Panc1 (cell line): ENCODE results near the gene SF3A2. TPM values are rescaled to one million over a fixed set of nuclear protein-coding genes. Genes with fewer than 3 reads are reported as not detected.

ENCODE experiments used
- ATAC-seq: fragments of 200-7000 bp; cut with Tn5 transposase; 2 replicates; pipeline ENCODE4 v1.9.1; 2020; ENCODE audit warnings: mild to moderate bottlenecking, moderate library complexity
- BruUV-seq: library from RNA; stranded (reverse); fragments of 400-500 nt; replicated peaks from 2 replicates; lab custom pipeline; 2021; lab: Mats Ljungman, UMichigan
- CTCF ChIA-PET: fragments of 300-600 bp; sonication (Branson Sonifier 250); formaldehyde crosslinking; loops from one replicate; lab custom pipeline; 2022; ENCODE audit warnings: antibody characterized with exemption; lab: Charles Lee
- POLR2A ChIA-PET: fragments of 300-600 bp; sonication (Branson Sonifier 250); formaldehyde crosslinking; loops from one replicate; lab custom pipeline; 2022; ENCODE audit warnings: antibody characterized with exemption; lab: Charles Lee
- DNase-seq: peaks from one replicate; pipeline ENCODE4 v3.0.0-alpha.2; 2010; ENCODE audit warnings: low read depth, low spot score
- H3K27ac ChIP-seq: 2 replicates; pipeline ENCODE4 v1.5.1; 2011; ENCODE audit warnings: mild to moderate bottlenecking, low read length, inconsistent platforms
- H3K27me3 ChIP-seq: fragments of 200-500 bp; sonication (Bioruptor generic); 2 replicates; pipeline ENCODE4 v1.6.0; 2014; ENCODE audit warnings: low read length, inconsistent platforms; ENCODE audit not compliant: control insufficient read depth, insufficient read depth
- H3K36me3 ChIP-seq: fragments of 200-500 bp; sonication (Bioruptor generic); 2 replicates; pipeline ENCODE4 v1.5.1; 2014; ENCODE audit warnings: inconsistent platforms, mild to moderate bottlenecking, low read length, moderate library complexity; ENCODE audit not compliant: control insufficient read depth, insufficient read depth
- H3K4me1 ChIP-seq: 2 replicates; pipeline ENCODE4 v1.5.1; 2011; ENCODE audit warnings: inconsistent platforms, mild to moderate bottlenecking, low read length, moderate library complexity; ENCODE audit not compliant: control insufficient read depth, insufficient read depth
- H3K4me3 ChIP-seq, 2 experiments: 2 replicates each; pipeline ENCODE4 v1.5.1; 2011 to 2012; ENCODE audit warnings: low read depth in 2 of 2, low read length in 2 of 2, mild to moderate bottlenecking in 2 of 2, inconsistent platforms in 1 of 2, moderate library complexity in 1 of 2
- H3K9me3 ChIP-seq: fragments of 200-500 bp; sonication (Bioruptor generic); 2 replicates; pipeline ENCODE4 v1.5.1; 2014; ENCODE audit warnings: low read depth, mild to moderate bottlenecking, inconsistent platforms, low read length, moderate library complexity; ENCODE audit not compliant: control insufficient read depth, insufficient read depth
- POLR2AphosphoS5 ChIP-seq: IDR thresholded peaks from 2 replicates; pipeline ENCODE4 v1.6.1; 2012; ENCODE audit warnings: mild to moderate bottlenecking, low read depth, low read length, moderate library complexity
- SIN3A ChIP-seq: IDR thresholded peaks from 2 replicates; pipeline ENCODE4 v1.6.1; 2012; ENCODE audit warnings: low read depth, mild to moderate bottlenecking, low read length, moderate library complexity, borderline replicate concordance; ENCODE audit not compliant: insufficient read depth
- TCF7L2 ChIP-seq: IDR thresholded peaks from 2 replicates; pipeline ENCODE4 v1.6.1; 2011; ENCODE audit warnings: mild to moderate bottlenecking, low read depth, low read length, inconsistent platforms
- in situ Hi-C: cut with HindIII; loops from 2 replicates; pipeline ENCODE4 v1.10.0; 2016; ENCODE audit warnings: low sequenced_read_pairs, low pct_unique_long_range_greater_than_20kb
- intact Hi-C: fragments of 100-400 bp; cut with micrococcal nuclease; formaldehyde crosslinking; loops from one replicate; pipeline ENCODE4 v1.10.0; 2022; ENCODE audit not compliant: unreplicated experiment
- total RNA-seq: library from RNA; stranded (reverse); gene quantifications from one replicate; pipeline ENCODE4 v1.2.1, GENCODE V29; 2021; ENCODE audit not compliant: unreplicated experiment
- TF ChIP-seq, protein P1 (sequence below), 2 experiments: IDR thresholded peaks; 2 replicates each; pipeline ENCODE4 v1.6.1; 2011 to 2012; ENCODE audit warnings: low read depth in 2 of 2, control low read depth in 1 of 2, low read length in 1 of 2, mild to moderate bottlenecking in 1 of 2, moderate library complexity in 1 of 2; ENCODE audit not compliant: insufficient read depth in 1 of 2
- TF ChIP-seq, protein P2 (sequence below): fragments of 450-650 bp; IDR thresholded peaks from 2 replicates; pipeline ENCODE4 v1.5.1; 2017; ENCODE audit warnings: mild to moderate bottlenecking

SF3A2 gene
- total RNA-seq, 1 experiment from 2014 or later, result 103 TPM

DNA sequence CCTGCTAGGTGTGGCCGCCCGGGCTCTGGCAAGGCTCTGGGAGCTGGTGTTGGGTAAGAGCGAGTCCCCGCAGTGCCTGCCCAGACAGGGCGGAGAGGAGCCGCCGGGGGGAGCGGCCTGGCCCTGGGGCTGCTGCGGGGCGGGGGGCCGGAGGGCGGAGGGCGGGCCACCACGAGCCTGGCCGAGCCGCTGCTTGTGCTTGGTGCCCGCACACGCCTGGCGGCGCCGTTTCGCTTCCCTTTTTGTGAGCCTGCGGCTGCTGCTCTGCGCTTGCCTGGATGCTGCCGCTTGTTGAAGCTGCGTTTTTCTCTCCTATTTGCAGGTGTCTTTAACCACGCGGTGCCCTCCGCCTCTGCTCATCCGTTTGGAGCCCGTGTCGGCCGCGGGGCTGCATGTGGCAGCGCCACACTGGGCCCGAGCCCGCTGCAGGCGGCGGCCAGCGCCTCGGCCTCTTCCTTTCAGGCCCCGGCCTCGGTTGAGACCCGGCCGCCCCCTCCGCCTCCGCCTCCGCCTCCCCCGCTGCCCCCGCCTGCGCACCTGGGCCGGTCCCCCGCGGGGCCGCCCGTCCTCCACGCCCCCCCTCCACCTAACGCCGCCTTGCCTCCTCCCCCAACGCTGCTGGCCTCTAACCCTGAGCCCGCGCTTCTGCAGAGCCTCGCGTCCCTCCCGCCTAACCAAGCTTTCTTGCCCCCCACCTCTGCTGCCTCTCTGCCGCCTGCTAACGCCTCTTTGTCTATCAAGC lies 9.0 kb upstream of the SF3A2 start:
- H3K9me3 ChIP-seq, result no peaks in the 10 kb centered on the region
- no peak for DNase-seq
- in situ Hi-C loops, result no loop called here
- H3K4me1 ChIP-seq, result peaks cover 3% of the 10 kb centered on the region; the same call in 1 of the 2 replicates
- no TSS peak for BruUV-seq
- ChIA-PET POLR2A (no interaction called here), CTCF (interaction anchor here (0.6 kb wide), 1 partner anchor 118 kb away, joined by 3 read pairs; no protein-coding TSS in a partner anchor)
- no peak overlapping the region for H3K27ac ChIP-seq
- ATAC-seq, result no peak
- no peaks in the 10 kb centered on the region for H3K36me3 ChIP-seq
- H3K27me3 ChIP-seq, result no peaks in the 10 kb centered on the region
- TF ChIP-seq SIN3A (no peak), POLR2AphosphoS5 (no peak), TCF7L2 (no peak)
- TF ChIP-seq, protein P1, sequence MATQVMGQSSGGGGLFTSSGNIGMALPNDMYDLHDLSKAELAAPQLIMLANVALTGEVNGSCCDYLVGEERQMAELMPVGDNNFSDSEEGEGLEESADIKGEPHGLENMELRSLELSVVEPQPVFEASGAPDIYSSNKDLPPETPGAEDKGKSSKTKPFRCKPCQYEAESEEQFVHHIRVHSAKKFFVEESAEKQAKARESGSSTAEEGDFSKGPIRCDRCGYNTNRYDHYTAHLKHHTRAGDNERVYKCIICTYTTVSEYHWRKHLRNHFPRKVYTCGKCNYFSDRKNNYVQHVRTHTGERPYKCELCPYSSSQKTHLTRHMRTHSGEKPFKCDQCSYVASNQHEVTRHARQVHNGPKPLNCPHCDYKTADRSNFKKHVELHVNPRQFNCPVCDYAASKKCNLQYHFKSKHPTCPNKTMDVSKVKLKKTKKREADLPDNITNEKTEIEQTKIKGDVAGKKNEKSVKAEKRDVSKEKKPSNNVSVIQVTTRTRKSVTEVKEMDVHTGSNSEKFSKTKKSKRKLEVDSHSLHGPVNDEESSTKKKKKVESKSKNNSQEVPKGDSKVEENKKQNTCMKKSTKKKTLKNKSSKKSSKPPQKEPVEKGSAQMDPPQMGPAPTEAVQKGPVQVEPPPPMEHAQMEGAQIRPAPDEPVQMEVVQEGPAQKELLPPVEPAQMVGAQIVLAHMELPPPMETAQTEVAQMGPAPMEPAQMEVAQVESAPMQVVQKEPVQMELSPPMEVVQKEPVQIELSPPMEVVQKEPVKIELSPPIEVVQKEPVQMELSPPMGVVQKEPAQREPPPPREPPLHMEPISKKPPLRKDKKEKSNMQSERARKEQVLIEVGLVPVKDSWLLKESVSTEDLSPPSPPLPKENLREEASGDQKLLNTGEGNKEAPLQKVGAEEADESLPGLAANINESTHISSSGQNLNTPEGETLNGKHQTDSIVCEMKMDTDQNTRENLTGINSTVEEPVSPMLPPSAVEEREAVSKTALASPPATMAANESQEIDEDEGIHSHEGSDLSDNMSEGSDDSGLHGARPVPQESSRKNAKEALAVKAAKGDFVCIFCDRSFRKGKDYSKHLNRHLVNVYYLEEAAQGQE (IDR thresholded peaks at IDR 0.05; ENCODE audit: insufficient read depth in 1 of 2, low read depth in 2 of 2, low read length in 1 of 2), result no peak
- TF ChIP-seq, protein P2, sequence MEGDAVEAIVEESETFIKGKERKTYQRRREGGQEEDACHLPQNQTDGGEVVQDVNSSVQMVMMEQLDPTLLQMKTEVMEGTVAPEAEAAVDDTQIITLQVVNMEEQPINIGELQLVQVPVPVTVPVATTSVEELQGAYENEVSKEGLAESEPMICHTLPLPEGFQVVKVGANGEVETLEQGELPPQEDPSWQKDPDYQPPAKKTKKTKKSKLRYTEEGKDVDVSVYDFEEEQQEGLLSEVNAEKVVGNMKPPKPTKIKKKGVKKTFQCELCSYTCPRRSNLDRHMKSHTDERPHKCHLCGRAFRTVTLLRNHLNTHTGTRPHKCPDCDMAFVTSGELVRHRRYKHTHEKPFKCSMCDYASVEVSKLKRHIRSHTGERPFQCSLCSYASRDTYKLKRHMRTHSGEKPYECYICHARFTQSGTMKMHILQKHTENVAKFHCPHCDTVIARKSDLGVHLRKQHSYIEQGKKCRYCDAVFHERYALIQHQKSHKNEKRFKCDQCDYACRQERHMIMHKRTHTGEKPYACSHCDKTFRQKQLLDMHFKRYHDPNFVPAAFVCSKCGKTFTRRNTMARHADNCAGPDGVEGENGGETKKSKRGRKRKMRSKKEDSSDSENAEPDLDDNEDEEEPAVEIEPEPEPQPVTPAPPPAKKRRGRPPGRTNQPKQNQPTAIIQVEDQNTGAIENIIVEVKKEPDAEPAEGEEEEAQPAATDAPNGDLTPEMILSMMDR, result no peak
- no peak overlapping the region for H3K4me3 ChIP-seq
- intact Hi-C loops, result no loop called here

DNA sequence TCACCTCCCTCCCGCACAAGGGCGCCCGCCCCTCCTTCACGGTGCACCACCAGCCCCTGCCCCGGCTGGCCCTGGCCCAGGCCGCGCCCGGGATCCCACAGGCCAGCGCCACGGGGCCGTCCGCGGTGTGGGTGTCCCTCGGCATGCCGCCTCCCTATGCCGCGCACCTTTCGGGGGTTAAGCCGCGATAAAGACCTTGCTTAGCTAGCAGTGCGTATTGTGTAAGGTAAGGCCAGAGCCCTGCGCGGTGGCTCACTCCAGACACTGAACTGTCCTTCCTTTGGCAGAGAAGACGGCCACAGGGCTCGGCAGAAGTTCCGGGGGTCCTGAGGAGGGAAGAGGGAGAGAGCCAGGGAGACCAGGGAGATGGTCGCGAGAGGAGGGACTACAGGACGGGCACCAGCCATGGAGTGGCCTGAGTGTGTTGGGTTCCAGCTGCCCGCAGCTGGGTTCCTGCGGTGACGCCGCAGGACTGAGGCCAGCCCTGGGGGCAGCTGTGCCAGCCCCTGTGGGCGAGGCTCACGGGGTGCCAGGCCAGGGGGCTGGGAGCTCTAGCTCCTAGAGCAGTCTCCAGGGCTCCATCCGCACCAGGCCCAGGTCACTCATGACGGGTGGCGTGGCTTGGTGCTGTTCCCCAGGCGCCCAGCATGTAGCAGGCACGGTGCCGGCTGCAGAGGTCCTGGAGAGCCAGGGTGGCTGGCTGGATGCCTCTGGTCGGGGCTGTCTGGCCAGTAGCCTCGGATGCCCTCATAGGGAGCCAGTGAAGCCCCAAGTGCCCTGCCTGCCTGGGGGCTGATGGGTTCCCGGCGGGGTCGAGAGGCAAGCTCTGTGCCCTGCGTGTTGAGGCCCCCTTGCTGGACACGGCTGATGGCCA lies 8.2 kb upstream of the SF3A2 start:
- ChIA-PET CTCF (no interaction called here), POLR2A (interaction anchor here (0.6 kb wide), 1 partner anchor 66 kb away, joined by 9 read pairs; no protein-coding TSS in a partner anchor)
- Histone ChIP-seq H3K4me1 (peaks cover 10% of the 10 kb centered on the region), H3K9me3 (no peaks in the 10 kb centered on the region), H3K27ac (no peak overlapping the region), H3K4me3 (no peak overlapping the region), H3K27me3 (no peaks in the 10 kb centered on the region), H3K36me3 (no peaks in the 10 kb centered on the region)
- no TSS peak for BruUV-seq
- in situ Hi-C loops (no loop called here), intact Hi-C loops (no loop called here)
- no peak for ATAC-seq
- no peak for DNase-seq
- TF ChIP-seq SIN3A, result no peak
- TF ChIP-seq, protein P1 (IDR thresholded peaks at IDR 0.05; ENCODE audit: insufficient read depth in 1 of 2, low read depth in 2 of 2, low read length in 1 of 2), result no peak
- TF ChIP-seq, protein P2, result no peak
- no peak for TF ChIP-seq TCF7L2
- no peak for TF ChIP-seq POLR2AphosphoS5
